HG02885 (cell line): ENCODE measurements around the gene MUC6.

Experiments
- ATAC-seq: cut with Tn5 transposase; IDR thresholded peaks from one replicate; pipeline ENCODE4 v1.9.1; 2021; ENCODE audit warnings: mild to moderate bottlenecking; ENCODE audit not compliant: unreplicated experiment, poor library complexity

MUC6 gene

GRCh38 chr11:1039481-1040427 is 3.2 kb upstream of the MUC6 start:
- ATAC-seq: no peak

DNA sequence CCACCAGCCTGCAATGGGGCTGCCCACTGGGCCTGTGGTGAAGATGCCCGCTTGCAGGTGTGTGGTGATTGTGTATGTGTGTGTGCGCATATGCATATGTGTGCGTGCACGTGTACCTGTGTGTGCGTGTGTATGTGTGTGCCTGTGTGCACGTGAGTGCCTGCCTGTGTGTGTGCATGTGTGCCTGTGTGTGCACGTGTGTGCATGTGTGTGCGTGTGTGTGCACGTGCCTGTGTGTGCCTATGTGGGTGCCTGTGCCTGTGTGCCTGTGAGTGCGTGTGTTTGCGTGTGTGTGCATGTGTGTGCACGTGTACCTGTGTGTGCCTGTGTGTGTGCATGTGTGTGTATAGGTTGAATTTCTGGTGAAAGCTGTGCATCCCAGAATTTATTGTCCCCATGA is 2.4 kb upstream of the MUC6 start:
- no peak for ATAC-seq

GRCh38 chr11:1038361-1038760 is 1.8 kb upstream of the MUC6 start:
- no peak for ATAC-seq

DNA sequence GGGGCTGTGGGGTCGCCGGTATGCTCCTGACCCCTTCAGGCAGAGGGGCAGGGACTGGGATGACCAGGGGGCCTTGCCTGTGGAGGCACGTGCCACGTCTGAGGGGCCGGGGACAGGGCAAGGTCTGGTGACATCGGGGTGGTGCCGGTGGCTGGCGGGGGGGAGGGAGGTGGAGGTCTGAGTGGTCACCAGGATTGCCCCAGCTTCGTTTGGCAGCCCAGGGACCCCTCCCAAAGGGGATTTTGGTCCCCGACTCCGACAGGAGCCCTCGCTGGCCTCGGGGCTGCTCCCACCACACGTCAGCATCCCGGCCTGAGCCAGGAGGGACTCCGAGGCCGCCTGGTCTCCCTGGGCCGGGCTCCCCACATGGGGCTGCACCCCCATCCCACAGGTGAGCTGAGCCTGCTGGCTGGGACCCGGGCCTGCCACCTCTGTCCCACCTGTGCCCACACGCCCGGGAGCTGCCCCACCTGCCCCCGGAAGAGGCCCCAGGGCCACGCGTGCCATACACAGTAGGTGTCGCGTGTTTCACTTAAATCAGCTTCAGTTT is 1.1 kb upstream of the MUC6 start:
- ATAC-seq: no peak

DNA sequence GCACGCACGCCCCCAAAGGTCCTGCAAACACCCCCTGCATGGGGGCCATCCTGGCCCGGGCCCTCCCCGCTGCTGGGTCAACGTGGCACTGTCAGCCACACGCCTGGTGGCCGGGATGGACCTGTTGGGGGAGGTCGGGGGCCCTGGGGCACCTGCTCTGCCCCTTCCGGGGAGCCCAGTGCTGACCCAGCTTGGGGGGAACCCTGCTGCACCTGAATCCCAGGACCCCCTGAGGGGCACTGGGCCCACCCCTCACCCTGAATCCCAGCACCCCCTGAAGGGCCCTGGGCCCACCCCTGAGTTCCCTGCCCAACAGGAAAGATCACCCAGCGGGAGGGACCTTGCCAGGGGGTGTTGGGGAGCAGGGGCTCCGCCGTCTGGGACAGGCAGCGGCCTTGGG is 413 bp upstream of the MUC6 start:
- ATAC-seq: no peak

DNA sequence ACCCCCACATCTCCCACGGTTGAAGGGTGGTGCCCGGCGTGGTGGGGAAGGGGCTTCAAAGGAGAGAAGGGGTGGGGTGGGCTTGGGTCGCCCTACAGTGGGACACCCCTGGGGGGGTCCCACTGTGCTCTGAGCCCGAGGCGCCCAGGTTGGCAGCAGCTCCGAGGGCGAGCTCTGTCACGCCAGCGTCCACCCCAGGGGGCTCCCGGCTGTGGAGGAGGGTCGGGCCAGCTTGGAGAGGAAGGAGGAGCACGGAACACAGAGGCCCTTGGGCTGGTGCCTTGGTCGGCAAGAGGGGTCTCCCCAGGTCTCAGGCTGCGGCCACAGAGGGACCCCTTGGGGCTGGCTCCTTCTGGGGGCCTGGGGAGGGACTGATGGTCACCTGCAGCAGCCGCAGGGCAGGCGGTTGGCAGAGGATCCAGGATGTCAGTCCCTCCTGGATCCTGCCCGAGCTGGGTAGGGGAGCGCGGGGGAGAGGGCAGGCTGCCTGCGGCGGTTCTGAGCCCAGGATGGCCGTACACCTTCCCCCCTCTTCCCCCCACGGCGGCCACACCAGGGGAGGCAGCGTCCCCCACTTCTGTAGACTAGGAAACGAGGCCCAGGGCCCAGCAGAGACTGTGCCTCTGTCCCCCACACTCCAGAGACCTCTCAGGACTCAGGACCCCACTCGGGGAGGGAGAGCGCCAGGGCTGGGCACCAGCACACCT is 788 bp downstream of the MUC6 start:
- ATAC-seq: no peak

DNA sequence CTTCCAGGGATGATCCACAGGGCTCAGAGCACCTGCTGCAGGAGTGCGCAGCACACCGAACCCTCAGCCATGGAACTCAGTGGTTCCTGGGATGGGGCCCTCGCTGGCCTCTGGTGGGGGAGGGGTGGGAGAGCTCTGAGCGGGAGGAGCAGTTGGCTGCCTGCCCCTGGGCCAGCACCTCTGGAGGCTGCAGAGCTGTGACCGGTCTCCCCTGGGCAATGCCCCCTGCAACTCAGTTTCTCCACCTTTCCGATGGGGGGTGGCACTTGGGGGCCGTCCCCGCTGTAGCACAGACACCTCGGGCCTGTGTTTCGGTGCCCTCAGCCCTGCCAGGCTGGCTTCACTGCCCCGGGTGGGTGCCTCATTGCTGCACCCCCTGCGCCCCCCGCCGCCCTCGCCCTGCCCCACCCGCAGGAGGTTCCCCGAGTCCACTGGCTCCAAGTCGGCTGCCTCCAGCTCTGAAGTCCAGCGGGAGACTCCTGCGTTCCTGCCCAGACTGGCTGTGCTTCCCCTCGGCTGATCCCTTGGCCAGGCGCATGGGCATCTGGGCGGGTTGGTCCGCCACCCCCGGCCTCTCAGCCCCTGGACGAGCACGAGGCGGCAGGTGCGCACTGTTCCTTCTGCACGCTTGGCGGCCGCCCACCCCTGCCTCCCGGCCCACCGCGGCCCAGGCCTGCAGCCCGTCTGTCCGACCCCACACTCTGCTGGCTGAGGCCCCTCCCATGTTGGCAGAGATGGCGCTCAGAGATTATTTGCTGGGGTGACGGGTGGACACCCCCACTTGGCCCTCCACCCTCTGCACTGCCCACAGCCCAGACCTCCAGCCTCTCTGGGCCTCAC is 1.8 kb downstream of the MUC6 start:
- no peak for ATAC-seq

GRCh38 chr11:1034001-1034400 is 2.5 kb downstream of the MUC6 start:
- no peak for ATAC-seq

- no peak for ATAC-seq
Observed at GRCh38 chr11:1033016-1033798, 3.3 kb downstream of the MUC6 start.

GRCh38 chr11:1032310-1032891 is 4.1 kb downstream of the MUC6 start:
- no peak for ATAC-seq

GRCh38 chr11:1031121-1031899 is 5.2 kb downstream of the MUC6 start:
- no peak for ATAC-seq

GRCh38 chr11:1030556-1030955 is 6.0 kb downstream of the MUC6 start:
- no peak for ATAC-seq

DNA sequence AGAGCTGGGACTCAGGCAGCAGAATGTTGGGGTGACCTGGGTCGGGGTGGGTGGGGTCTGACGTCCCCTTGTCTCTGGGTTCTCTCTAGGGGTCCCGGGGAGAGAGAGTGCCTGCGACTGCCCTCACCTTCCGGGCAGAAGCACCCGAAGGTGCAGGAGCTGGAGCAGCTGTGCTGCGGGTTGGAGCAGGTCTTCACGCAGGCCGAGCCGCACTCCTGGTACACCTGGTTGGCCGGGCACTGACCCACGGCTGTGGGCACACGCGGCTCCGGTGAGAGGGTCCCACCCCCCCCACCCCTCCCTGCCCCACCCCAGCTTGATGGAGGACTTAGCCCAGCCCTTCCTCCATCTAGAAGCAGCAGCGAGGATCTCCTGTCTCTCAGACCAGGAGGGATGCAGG is 6.4 kb downstream of the MUC6 start:
- no peak for ATAC-seq

DNA sequence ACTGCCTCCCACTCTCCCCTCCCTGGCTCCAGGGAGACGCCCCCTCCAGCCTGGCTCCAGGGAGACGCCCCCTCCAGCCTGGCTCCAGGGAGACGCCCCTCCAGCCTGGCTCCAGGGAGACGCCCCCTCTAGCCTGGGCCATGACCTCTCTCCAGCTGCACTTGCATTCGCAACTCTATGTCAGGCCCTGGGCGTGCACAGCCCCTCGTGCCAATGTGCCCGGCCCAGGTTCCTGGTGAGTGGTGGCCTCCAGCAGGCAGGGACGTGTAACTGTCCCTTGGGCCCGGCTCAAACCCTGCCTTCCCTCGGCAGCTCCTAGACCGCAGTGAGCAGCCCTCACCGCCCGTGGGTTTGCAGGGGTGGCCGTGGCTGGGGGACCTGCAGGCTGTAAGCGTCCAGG is 6.9 kb downstream of the MUC6 start:
- no peak for ATAC-seq

DNA sequence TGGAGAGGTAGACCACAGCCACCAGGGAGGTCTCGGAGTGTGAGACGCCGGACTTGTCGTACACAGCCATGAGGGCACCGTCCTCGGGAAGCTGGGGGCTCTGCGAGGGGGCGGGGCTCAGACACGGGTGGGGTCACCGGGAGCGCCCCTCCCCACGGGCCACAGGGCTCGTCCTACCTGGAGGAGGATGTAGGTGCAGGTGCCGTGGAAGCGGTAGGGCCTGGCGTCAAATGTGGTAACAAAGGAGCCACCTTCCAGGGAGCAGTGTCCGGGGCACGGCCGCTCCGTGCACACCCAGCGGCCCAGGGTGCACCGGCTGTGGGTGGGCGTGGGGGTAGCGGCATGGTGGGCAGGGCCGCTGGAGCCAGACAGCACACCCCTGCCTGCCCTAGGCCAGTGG is 7.5 kb downstream of the MUC6 start:
- ATAC-seq: no peak

DNA sequence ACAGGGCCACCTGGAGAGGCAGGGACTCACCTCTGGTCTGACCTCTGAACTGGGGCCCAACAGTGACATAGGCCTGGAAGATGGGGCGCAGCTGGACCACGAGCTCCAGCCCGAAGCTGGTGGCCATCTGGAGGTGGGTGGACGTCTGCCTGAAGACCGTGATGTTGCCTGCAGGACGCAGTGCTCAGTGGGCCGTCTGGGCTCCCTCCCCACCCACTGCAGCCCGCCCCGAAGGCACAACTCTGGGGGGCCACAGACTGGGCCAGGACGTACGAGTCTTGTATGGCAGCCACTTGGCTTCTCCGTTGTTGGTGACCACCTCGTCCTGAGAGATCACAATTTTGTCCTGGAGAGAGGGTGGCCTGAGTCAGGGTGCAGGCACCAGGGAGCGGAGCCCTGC is 7.9 kb downstream of the MUC6 start:
- no peak for ATAC-seq

DNA sequence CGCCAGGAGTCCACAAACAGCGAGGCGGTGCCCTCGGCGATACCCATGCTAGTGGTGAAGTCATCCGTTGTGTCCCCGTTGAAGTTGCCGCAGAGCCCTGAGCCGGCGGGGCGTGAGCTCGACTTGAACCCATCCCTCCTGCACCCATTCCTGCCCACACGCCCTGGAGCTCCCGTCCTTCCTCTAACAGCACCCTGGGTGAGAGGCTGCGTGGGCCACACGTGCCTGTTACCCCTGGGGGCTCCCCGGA is 8.3 kb downstream of the MUC6 start:
- no peak for ATAC-seq

DNA sequence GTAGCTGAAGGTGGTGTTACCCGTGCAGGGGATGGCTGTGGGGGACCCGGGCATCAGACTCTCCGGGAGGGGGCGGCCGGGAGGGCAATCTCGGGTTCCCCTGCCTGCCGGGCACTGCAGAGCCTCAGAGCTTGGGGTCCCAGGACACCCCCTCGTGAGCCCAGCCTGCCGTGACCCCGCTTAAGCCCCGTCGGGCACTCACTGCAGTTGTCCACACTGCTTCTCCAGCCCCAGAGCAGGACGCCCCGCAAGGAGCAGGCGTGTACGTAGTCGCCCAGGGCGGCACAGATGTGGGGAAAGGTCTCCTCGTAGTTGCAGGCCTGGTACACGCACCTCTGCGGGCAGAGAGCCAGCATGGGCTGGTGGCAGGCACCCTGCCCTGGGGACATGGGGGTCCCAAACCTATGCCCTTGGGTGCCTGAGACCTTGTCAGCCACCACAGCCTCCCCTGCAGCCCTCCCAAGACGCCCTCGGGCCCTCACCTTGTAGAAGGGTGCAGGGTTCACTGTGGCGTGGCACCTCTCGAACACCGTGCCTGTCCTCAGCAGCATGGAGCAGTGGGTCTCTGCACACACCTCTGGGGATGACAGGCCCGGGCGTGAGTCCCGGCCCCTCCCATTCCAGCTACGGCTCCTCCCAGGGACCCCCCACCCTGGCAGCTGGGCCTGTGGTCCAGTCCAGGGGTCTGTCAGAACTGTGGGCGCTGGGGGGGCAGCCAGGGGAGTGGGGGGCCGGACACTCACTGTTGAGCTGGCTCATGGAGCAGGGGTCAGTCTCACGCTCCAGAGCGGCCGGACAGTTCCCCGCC is 8.8 kb downstream of the MUC6 start:
- no peak for ATAC-seq
